Erythroblast (primary cell): ENCODE measurements around the gene CELA1.

ENCODE experiments used
- GATA1 ChIP-seq: IDR thresholded peaks from 2 replicates; pipeline ENCODE4 v1.6.1; 2011; ENCODE audit warnings: low read depth, mild to moderate bottlenecking, control low read depth, low read length, moderate library complexity
- POLR2A ChIP-seq: IDR thresholded peaks from 2 replicates; pipeline ENCODE4 v1.6.1; 2011; ENCODE audit warnings: mild to moderate bottlenecking, low read length

DNA sequence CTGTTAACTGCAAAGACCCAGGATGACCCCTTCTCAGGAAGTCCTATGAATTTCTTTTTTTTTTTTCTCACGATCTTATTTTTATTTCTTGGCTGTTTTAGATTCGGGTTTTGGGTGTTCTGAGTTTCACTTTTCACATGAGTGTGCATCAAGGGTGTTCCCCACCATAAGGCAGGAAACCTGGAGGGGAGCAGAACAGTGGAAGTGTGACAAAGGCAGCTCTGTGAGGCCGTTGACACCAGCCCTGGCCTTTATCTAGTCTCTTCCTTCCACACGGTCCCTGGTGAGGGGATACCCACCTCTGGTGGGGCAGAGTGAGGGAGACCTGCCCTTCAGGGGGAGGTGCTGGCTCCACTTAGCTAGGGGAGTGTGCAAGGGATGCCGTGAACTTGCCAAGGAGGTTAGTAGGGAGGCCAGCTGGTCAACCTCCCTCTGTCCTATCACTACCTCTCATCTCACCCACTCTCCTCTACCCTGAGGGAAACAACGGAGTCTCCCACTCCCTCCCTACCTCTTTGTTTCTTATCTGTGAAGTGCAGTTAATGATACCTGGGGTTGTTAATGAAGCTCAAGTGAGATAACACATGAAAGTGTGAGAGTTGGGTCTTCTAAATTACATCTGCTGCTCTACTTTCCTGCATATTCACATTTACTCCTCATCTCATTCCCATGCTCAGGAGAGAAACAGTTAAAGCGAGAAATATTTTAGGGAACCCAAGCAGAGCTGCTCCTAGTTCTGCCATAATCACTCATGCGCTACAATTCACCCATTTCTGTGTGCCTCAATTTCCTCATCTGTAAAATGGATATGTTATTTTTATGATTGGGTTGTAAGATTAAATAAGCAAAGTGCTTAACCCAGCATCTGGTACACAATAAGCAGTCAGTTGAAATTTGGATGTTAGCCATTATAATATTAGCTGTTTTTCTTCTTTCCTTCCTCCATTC is 49.1 kb upstream of the CELA1 start:
- TF ChIP-seq POLR2A, result peak; percentile 41
- TF ChIP-seq GATA1, result peak; percentile 84
